IPS-NIHi7 (cell line): Measurements from ENCODE around the gene IQCC.

ENCODE experiments used
- DNase-seq: peaks from one replicate; pipeline ENCODE4 v3.0.0; 2012; ENCODE audit warnings: mixed read lengths; ENCODE audit errors: extremely low spot score

The IQCC gene

DNA sequence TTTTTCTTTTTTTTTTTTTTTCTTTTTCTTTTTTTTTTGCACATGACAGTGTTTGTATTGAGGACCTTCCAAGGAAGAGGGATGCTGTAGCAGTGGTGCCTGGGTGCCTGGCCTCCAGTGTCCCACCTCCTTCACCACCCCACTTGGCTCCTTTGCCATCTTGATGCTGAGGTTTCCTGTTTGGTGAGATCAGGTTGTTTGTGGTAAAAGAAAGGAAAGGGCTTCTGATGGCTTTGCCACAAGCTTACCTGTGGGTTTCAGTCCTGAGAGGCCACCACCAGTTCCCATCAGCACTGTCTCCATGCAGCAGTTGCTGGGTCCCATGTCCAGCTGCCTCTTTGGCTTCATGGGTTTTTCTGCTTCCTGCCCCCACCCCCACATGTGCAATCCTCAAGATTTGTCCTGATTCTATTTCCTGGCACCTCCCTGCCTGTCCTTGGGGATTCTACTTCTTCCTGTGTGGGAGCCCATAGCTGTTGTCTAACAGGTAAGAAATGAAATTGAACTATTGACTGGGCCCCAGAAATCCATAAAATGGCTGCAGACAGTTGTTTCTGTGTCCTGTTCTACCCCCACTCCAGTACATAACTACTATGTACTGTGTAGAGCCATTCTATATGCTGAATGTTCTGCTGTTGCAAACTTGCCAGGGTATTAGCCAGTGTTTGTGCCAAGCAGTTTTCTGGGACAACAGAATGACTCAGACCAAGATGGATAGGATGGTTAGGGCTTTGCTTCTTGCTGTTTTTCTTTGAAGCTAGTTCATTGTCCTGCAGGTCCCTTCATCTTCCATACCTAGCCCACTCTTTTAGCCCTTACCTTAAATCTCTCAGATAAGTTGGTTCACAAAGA is 9.3 kb upstream of the IQCC start:
- no peak for DNase-seq

GRCh38 chr1:32197074-32197473 is 8.4 kb upstream of the IQCC start:
- no peak for DNase-seq

DNA sequence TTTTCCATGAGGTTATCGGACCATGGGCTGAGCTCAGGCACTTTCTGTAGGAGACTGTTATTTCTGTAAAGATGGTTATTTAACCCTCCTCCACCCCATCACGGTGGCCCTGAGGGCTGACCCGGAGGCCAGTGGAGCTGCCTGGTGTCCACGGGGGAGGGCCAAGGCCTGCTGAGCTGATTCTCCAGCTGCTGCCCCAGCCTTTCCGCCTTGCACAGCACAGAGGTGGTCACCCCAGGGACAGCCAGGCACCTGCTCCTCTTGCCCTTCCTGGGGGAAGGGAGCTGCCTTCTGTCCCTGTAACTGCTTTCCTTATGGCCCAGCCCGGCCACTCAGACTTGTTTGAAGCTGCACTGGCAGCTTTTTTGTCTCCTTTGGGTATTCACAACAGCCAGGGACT is 7.6 kb upstream of the IQCC start:
- DNase-seq, result no peak

DNA sequence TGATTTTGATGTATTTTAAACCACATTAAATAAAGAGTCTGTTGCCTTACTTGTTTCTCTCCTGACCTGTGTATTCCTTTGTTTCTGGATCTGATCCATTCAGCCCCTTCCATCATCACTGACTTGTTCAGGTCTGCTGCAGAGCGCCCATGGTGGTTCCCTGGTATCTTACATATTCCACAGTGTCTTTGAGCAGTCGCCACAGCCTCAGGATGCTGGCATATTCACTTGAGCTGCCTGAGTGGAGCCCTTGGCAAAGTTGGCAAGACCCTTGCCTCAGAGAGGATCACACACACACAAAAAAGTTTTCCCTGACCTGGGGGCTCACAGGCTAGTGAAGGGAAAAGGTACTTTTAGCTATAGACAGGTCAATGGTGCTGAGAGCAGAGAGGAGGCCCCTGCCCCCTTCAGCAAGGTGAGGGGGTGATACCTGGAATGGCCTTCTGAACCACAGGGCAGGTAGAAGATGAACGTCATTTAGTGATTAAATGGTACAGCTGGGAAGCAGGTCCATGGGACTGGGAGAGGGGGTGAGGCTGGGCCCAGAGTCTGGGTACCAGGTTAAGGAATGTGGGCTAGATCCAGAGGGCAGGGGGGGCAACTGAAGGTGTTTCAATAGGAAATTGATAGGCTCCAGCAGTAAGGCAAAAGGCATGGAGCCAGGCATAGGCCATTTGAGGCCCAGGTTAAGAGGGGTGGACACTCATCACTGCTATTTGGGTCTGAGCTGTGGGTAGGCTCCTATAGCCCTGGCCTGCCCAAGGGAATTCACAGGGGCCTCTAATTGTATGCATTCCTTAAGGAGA is 7.0 kb upstream of the IQCC start:
- DNase-seq, result no peak

DNA sequence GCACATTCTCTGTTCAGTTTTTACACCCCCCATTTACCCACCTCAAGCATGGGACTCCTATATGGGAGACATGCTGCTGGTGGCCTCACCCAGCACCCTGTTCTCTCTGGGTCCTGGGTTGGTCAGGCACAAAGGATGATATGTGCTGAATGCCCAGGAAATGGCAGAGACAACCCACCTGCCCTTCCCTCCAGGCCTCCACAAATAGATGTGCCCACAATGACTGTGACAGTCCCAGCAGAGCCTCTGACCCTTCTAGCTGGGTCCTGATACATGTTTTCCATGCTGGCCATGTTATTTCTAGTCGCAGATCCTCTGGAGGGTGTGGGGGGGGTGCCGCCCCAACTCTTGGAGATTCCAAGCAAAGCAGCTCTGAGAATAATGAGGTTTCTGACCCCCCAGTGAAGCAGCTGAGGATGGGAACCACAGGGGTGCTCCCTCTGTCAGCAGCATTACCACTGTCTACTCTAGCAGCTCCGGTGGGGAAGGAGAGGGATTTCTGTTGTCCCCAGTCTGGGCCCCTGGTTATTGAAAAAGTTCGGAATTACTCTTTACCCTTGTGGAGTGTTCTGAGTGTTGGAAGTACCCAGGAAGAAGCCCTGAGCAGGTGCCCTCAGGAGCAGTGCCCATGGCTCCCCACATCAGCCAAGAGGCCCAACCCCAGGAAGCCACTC is 6.3 kb upstream of the IQCC start:
- DNase-seq, result no peak

DNA sequence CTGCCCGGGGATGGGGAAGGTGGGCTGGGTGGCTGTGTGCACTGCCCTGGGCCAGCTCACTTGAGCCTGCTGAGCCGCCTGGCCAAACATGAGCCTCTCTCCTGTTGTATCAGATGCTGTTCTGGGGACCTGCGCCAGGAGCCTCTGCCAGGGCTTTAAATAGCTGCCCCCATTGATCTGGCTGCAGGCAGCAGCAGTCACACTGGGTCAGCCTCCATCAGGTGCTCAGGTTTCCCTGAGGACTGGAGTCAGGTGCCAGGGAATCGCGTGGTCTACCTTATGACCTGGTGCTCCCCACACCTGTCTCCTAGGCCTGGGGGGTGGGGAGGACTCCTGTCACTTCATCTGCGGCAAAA is 5.8 kb upstream of the IQCC start:
- DNase-seq, result no peak

DNA sequence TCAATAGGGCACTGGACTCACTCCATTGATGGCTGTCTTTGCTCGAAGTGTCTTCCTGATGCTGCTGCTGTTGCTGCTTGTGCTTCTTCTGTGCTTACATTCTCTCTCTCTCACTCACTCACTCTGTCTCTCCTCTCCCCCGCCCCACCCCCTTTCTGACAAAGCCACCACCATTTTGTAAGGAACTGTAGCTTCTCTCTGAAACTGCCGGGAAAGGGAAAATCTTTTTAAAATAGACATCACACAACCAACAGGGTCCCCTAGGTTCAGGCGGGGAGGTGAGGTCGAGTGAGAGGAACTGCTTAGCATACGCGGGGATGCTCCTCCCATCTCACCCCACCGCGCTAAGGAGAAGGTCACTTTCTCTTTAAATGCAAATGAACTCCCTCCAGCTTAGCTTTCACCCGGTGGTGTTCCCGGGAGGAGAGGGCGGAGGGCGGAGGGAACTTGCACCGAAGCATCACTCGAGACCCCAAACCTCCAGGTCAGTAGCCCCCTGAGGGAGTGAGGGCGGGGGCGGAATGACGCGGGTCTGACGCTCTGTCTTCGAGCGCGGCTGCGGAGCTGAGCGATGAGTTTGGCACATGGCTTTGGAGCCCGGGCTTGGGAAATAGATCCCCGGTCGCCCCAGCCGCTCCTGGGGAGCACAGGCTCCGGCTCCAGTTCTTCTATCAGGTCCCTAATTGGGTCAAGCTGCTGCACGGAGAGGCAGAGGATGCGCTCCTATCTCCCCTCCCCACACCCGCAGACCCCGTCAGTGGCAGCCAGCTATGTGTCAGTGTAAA is 5.1 kb upstream of the IQCC start, which contains the start of gene CCDC28B:
Gene CCDC28B, plus strand, starts transcription at position 370 of the 785 bp plus-strand sequence. CDS start 1,341 bp downstream, outside the sequence.
- peak; percentile 91 for DNase-seq

- peak; percentile 60 for DNase-seq
Measured at GRCh38 chr1:32201011-32201855, 4.2 kb upstream of the IQCC start.

GRCh38 chr1:32204943-32205361 is 519 bp upstream of the IQCC start:
- no peak for DNase-seq

- no peak for DNase-seq
Measured at GRCh38 chr1:32208469-32208868, 3.0 kb downstream of the IQCC start.

GRCh38 chr1:32208891-32209328 is 3.4 kb downstream of the IQCC start, which contains the start of gene DCDC2B:
DCDC2B (plus strand) TSS chr1:32209089; CDS start chr1:32209094, 5 bp downstream.
- no peak for DNase-seq

GRCh38 chr1:32215629-32216480 is 10.4 kb downstream of the IQCC start:
- peak; percentile 82 for DNase-seq

- no peak for DNase-seq
Measured at GRCh38 chr1:32216566-32216965, 11.1 kb downstream of the IQCC start.

DNA sequence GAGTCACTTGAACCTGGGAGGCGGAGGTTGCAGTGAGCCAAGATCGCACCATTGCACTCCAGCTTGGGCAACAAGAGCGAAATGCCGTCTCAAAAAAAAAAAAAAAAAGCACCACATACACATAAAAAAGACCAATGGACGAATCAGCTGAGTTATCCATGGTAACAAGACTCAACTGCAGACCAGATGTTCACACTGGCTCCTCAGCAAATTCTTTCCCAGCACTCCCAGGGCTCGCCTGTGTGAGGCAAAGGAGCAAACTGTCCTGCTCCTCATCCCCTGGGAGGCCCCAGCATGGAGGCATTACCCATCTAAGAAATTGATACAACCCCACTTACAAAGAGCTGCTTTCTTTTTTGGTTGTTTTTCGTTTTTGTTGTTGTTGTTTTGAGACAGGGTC is 13.6 kb downstream of the IQCC start:
- DNase-seq, result no peak

GRCh38 chr1:32220746-32221580 is 15.5 kb downstream of the IQCC start:
- DNase-seq, result no peak

GRCh38 chr1:32221581-32221979 is 16.1 kb downstream of the IQCC start:
- no peak for DNase-seq

- peak; percentile 95 for DNase-seq
Measured at GRCh38 chr1:32221980-32222755, 16.7 kb downstream of the IQCC start, which contains the start of the genes EIF3I and TMEM234. EIF3I (plus strand) TSS chr1:32222407; CDS start chr1:32222442, 35 bp downstream. TMEM234 (minus strand) TSS chr1:32222353; CDS start chr1:32222322, 31 bp downstream.
